KMS-11 (cell line): Measurements from ENCODE around the gene TSEN2.

ENCODE experiments used
- H2AFZ ChIP-seq: fragments of 200-600 bp; sonication (generic); 2 replicates; pipeline ENCODE4 v1.6.1; 2016; ENCODE audit warnings: antibody characterized with exemption, mixed run types, low read depth
- H3K27ac ChIP-seq: fragments of 200-600 bp; sonication (generic); 2 replicates; pipeline ENCODE4 v1.6.1; 2016; ENCODE audit warnings: mild to moderate bottlenecking, mixed run types
- H3K27me3 ChIP-seq: fragments of 200-600 bp; sonication (generic); 2 replicates; pipeline ENCODE4 v1.6.1; 2017; ENCODE audit warnings: mild to moderate bottlenecking, low read depth, mixed run types, moderate library complexity; ENCODE audit not compliant: insufficient read depth
- H3K36me3 ChIP-seq: fragments of 200-600 bp; sonication (generic); 2 replicates; pipeline ENCODE4 v1.6.1; 2017; ENCODE audit warnings: mild to moderate bottlenecking, mixed run types; ENCODE audit not compliant: insufficient read depth
- H3K4me1 ChIP-seq: fragments of 200-600 bp; sonication (generic); 2 replicates; pipeline ENCODE4 v1.6.1; 2016; ENCODE audit warnings: mild to moderate bottlenecking, low read depth, mixed run types; ENCODE audit not compliant: poor library complexity, severe bottlenecking
- H3K4me2 ChIP-seq: fragments of 200-600 bp; sonication (generic); 2 replicates; pipeline ENCODE4 v1.7.0; 2016; ENCODE audit warnings: mild to moderate bottlenecking, mixed run types
- H3K4me3 ChIP-seq: fragments of 200-600 bp; sonication (generic); IDR thresholded peaks from 2 replicates; pipeline ENCODE4 v1.6.1; 2017; ENCODE audit warnings: low read depth, low read length, mixed read lengths; ENCODE audit not compliant: insufficient read depth
- H3K79me2 ChIP-seq: fragments of 200-600 bp; sonication (generic); 2 replicates; pipeline ENCODE4 v1.6.1; 2016; ENCODE audit warnings: low read depth, mixed run types; ENCODE audit not compliant: insufficient read depth
- H3K9ac ChIP-seq: fragments of 200-600 bp; sonication (generic); 2 replicates; pipeline ENCODE4 v1.6.1; 2016; ENCODE audit warnings: mild to moderate bottlenecking, mixed run types
- H4K20me1 ChIP-seq: fragments of 200-600 bp; sonication (generic); 2 replicates; pipeline ENCODE4 v1.6.1; 2016; ENCODE audit warnings: mild to moderate bottlenecking, mixed run types; ENCODE audit not compliant: insufficient read depth
- TF ChIP-seq, protein P1 (sequence below): fragments of 200-600 bp; sonication (generic); conservative IDR thresholded peaks from 2 replicates; pipeline ENCODE4 v1.6.1; 2017; ENCODE audit warnings: low read depth, mild to moderate bottlenecking, antibody characterized with exemption, low read length, moderate library complexity, mixed read lengths

TSEN2 gene

DNA sequence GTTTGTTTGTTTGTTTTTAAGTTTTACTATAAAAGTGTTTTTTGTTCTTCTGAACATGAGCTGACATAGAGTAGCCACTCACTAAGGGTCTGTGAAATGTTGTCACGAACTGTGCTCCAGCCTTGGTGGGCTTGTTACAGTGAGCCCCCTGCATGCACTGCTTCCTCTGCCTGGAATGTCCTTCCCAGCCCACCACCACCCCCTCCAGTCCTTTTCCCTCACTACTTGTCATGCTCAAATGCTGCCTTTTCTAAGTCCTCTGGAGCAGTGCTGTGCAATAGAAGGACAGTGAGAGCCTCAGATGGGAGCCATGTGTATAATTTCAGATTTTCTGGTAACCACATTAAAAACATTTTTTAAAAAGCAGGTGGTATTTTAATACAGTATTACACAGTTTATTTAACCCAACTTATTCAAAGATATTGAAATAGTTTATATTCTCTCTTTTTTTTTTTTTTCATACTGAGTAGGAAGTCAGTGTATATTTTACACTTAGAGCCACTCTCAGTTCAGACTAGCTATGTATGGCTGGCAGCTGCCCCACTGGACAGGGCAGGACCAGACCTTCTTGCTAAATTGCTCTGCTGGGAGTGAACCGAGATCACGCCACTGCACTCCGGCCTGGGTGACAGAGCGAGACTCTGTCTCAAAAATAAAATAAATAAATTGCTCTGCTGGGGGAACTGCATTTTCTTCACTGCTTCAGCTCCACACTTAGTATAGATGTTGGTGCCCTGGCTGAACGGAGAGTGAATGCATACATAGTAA lies 34.2 kb downstream of the TSEN2 start:
- no peak overlapping the region for H3K9ac ChIP-seq

DNA sequence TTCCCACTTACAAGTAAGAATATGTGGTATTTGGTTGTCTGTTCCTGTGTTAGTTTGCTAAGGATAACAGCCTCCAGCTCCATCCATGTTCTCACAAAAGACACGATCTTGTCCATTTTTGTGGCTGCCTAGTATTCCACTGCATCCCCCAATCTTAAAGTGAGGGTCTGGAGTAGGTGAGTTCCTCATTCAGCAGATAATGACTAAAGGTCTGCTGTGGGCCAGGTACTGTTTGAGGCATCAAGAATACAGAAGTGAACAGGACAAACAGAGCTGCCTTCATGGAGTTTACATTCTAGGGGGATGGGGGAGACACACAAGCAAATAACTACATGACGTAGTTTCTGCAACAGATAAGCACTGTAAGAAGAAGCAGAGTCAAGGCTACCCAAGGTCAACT lies 36.7 kb downstream of the TSEN2 start:
- TF ChIP-seq, protein P1, sequence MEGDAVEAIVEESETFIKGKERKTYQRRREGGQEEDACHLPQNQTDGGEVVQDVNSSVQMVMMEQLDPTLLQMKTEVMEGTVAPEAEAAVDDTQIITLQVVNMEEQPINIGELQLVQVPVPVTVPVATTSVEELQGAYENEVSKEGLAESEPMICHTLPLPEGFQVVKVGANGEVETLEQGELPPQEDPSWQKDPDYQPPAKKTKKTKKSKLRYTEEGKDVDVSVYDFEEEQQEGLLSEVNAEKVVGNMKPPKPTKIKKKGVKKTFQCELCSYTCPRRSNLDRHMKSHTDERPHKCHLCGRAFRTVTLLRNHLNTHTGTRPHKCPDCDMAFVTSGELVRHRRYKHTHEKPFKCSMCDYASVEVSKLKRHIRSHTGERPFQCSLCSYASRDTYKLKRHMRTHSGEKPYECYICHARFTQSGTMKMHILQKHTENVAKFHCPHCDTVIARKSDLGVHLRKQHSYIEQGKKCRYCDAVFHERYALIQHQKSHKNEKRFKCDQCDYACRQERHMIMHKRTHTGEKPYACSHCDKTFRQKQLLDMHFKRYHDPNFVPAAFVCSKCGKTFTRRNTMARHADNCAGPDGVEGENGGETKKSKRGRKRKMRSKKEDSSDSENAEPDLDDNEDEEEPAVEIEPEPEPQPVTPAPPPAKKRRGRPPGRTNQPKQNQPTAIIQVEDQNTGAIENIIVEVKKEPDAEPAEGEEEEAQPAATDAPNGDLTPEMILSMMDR = no peak
- Histone ChIP-seq H3K27ac (no peak overlapping the region), H3K27me3 (no peaks in the 10 kb centered on the region), H4K20me1 (no peaks in the 10 kb centered on the region), H3K36me3 (no peaks in the 10 kb centered on the region), H3K4me2 (no peak overlapping the region), H3K79me2 (no peaks in the 10 kb centered on the region), H3K4me1 (no peaks in the 10 kb centered on the region), H3K4me3 (no peak overlapping the region), H2AFZ (no peak overlapping the region), H3K9ac (no peak overlapping the region)

More for the DNA sequence above, 34.2 kb downstream of the TSEN2 start:
- Histone ChIP-seq H3K79me2 (no peaks in the 10 kb centered on the region), H4K20me1 (no peaks in the 10 kb centered on the region), H3K4me3 (no peak overlapping the region), H3K36me3 (no peaks in the 10 kb centered on the region), H3K27ac (no peak overlapping the region), H3K27me3 (no peaks in the 10 kb centered on the region), H3K4me1 (no peaks in the 10 kb centered on the region), H3K4me2 (no peak overlapping the region), H2AFZ (no peak overlapping the region)
- TF ChIP-seq, protein P1 = no peak

DNA sequence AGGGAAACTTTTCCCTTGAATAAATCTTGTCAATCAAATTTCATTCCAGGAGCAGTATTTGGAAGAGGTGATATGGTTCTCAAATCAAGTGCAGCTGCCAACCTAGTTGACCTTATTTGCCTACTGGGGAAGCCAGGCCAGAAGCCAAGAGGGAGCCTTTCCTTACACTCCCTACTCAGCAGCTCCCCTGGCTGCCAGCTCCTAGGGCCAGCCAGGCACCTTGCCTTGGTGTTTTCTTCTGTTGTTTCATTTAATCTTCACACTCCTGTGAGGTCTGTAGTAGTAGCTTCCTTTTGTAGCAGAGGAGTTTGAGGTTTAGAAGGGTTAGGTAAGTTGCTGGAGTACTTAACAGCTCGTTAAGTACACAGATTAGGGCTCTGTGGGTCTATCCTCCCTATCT lies 38.4 kb downstream of the TSEN2 start:
- no peaks in the 10 kb centered on the region for H3K4me1 ChIP-seq
- no peaks in the 10 kb centered on the region for H3K79me2 ChIP-seq
- no peaks in the 10 kb centered on the region for H3K36me3 ChIP-seq
- TF ChIP-seq, protein P1 = no peak
- H3K4me2 ChIP-seq = no peak overlapping the region
- no peak overlapping the region for H3K9ac ChIP-seq
- H4K20me1 ChIP-seq = no peaks in the 10 kb centered on the region
- no peak overlapping the region for H3K27ac ChIP-seq
- no peak overlapping the region for H2AFZ ChIP-seq
- no peak overlapping the region for H3K4me3 ChIP-seq
- no peaks in the 10 kb centered on the region for H3K27me3 ChIP-seq

DNA sequence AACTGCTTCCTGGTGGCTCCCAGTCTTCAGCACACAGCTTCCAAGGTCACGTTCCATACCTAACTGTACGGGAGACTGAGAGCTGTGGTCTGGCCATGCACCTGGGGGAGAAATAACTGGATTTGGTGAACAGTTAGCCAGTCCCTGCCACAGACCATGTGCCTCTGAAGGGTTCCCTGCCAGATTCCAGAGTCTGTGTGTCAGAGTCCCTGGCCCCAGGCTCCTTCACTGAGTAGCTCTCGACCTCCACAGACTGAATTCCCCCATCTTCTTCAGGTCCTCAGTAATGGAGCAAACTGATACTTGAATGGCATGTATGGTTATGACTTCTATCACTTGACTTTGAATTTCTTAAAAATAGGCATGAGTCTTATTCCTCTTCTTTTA lies 43.5 kb downstream of the TSEN2 start:
- Histone ChIP-seq H3K9ac (no peak overlapping the region), H3K27me3 (no peaks in the 10 kb centered on the region), H3K4me1 (no peaks in the 10 kb centered on the region), H3K4me3 (no peak overlapping the region), H3K36me3 (no peaks in the 10 kb centered on the region), H4K20me1 (no peaks in the 10 kb centered on the region), H3K27ac (no peak overlapping the region), H3K79me2 (no peaks in the 10 kb centered on the region), H3K4me2 (no peak overlapping the region), H2AFZ (no peak overlapping the region)
- TF ChIP-seq, protein P1 = no peak
